Cardiac muscle cell (in vitro differentiated cells and primary cell): ENCODE data around the gene ZNF503. TPM values are rescaled to one million over a fixed set of nuclear protein-coding genes. Genes with fewer than 3 reads are reported as not detected.

Source experiments
- DNase-seq, 2 donors: peaks; one replicate each; pipeline versions ENCODE4 v3.0.0 to v3.0.0-alpha.2; 2010 to 2017; ENCODE audit warnings: low read depth in 1 of 2, low spot score in 1 of 2
- H3K27ac ChIP-seq: fragments of 200-600 bp; sonication (generic); 2 replicates; pipeline ENCODE4 v1.5.1; 2016
- H3K27me3 ChIP-seq: fragments of 200-600 bp; sonication (generic); 2 replicates; pipeline ENCODE4 v1.6.0; 2016; ENCODE audit warnings: control low read depth
- H3K36me3 ChIP-seq: fragments of 200-600 bp; sonication (generic); 2 replicates; pipeline ENCODE4 v1.5.1; 2016; ENCODE audit warnings: control low read depth
- H3K4me1 ChIP-seq: fragments of 200-600 bp; sonication (generic); 2 replicates; pipeline ENCODE4 v1.8.1; 2017; ENCODE audit warnings: low read depth, mild to moderate bottlenecking, mixed run types
- H3K4me3 ChIP-seq: fragments of 200-600 bp; sonication (generic); 2 replicates; pipeline ENCODE4 v1.5.1; 2016; ENCODE audit warnings: mild to moderate bottlenecking
- H3K9me3 ChIP-seq: fragments of 200-600 bp; sonication (generic); 2 replicates; pipeline ENCODE4 v1.5.1; 2017; ENCODE audit warnings: low read depth, mild to moderate bottlenecking, control low read depth
- polyA plus RNA-seq: library from polyadenylated mRNA; unstranded; fragments of >200 nt; fragmentation: Nextera tagmentation; extraction: Ambion mirVana; gene quantifications from 2 replicates; pipeline ENCODE4 v1.2.1, GENCODE V29; 2016
- total RNA-seq: library from RNA; depleted of rRNA; stranded (reverse); fragments of >200 nt; gene quantifications from 2 replicates; pipeline ENCODE4 v1.2.3, GENCODE V29; 2016
- TF ChIP-seq, protein P1 (sequence below): IDR thresholded peaks from 2 replicates; pipeline ENCODE4 v1.5.1; 2012; ENCODE audit warnings: low read depth, mild to moderate bottlenecking, low read length

Gene ZNF503
- total and polyA plus RNA-seq, 2 experiments from 2014 or later: 41.8 to 110 TPM

DNA sequence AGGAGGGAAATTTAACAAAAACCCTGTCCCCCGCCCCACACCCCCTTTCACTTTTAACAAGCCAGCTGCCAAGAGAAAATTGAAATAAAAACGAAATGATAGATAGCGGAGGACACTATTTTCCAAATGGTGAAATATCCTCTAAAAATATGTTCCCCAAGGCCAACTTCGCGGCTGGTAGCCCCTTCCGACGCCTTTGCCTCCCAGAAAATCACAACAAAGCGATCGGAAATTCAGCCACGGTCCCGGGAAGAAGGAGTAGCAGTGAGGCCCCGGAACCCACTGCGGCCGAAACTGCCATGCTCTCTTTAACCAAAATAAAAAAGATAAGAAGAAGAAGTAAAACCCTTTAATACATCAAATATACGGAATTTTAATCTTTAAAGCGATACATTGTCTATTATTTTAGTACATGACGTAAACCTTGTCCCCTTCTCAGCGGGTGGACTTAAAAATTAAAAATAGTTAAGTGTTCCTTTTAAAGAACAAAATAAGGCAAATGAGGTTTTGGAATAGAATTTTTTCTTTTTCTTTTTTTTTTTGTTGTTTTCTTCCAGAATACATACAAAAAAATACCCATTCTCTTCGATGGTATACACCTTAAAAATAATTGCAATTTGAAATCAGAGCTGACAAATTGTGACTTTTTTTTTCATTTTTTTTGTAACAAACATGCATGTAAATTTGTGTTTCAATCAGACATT lies 3.9 kb downstream of the ZNF503 start:
- TF ChIP-seq, protein P1, sequence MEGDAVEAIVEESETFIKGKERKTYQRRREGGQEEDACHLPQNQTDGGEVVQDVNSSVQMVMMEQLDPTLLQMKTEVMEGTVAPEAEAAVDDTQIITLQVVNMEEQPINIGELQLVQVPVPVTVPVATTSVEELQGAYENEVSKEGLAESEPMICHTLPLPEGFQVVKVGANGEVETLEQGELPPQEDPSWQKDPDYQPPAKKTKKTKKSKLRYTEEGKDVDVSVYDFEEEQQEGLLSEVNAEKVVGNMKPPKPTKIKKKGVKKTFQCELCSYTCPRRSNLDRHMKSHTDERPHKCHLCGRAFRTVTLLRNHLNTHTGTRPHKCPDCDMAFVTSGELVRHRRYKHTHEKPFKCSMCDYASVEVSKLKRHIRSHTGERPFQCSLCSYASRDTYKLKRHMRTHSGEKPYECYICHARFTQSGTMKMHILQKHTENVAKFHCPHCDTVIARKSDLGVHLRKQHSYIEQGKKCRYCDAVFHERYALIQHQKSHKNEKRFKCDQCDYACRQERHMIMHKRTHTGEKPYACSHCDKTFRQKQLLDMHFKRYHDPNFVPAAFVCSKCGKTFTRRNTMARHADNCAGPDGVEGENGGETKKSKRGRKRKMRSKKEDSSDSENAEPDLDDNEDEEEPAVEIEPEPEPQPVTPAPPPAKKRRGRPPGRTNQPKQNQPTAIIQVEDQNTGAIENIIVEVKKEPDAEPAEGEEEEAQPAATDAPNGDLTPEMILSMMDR: no peak
- Histone ChIP-seq H3K27me3 (peaks cover 61% of the 10 kb centered on the region), H3K27ac (peak overlapping the region; percentile 96), H3K4me3 (peak overlapping the region; percentile 97), H3K36me3 (peaks cover 6% of the 10 kb centered on the region), H3K4me1 (no peaks in the 10 kb centered on the region), H3K9me3 (no peaks in the 10 kb centered on the region)
- peak; percentile 20 to 50 for DNase-seq

DNA sequence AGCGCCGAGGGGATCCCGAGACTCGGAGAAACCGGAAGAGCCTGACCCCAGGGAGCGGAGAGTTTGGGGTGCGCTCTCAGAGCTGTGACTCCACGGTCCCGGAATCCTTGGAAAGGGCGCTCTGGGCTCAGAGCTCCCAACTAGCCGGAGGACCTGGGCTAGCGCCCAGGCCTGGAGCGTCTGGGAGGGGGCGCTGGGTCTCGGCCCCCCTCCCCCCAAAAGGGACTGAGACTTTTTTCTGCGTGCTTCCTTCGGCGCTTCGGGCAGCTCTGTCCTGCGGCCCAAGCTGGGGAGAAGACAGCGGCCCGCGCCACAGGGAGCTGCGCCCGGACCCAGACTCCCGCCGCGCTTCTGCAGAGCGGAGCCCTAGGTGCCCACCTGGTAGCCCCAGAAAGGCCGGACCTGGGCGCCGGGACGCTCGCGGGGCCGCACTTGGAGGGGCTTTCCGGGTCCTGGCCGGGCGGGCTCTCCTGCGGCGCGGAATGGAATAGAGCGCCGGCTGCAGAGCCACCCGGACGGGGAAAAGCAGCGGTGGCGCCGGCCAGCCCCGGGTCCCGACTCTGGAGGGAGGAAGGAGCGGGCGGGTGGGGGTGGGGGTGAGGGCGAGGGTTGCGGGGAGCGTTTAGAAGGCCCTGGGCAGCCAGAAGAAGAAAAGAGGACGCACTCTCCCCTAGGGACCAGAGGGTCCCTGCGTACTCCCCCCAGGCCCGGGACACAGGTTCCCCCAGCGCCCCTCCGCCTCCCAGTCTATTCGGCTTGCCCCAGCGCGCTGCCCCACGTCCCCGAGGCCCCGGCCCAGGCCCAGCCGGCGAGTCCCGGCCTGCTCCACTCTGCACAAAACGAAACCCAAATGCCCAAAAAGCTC lies 4.7 kb downstream of the ZNF503 start:
- no peaks in the 10 kb centered on the region for H3K4me1 ChIP-seq
- H3K27ac ChIP-seq: peak overlapping the region; percentile 96
- no peaks in the 10 kb centered on the region for H3K9me3 ChIP-seq
- H3K36me3 ChIP-seq: peaks cover 6% of the 10 kb centered on the region
- peak; percentile 44 to 59 for DNase-seq
- TF ChIP-seq, protein P1: no peak
- H3K4me3 ChIP-seq: peak overlapping the region; percentile 97
- peaks cover 68% of the 10 kb centered on the region for H3K27me3 ChIP-seq

DNA sequence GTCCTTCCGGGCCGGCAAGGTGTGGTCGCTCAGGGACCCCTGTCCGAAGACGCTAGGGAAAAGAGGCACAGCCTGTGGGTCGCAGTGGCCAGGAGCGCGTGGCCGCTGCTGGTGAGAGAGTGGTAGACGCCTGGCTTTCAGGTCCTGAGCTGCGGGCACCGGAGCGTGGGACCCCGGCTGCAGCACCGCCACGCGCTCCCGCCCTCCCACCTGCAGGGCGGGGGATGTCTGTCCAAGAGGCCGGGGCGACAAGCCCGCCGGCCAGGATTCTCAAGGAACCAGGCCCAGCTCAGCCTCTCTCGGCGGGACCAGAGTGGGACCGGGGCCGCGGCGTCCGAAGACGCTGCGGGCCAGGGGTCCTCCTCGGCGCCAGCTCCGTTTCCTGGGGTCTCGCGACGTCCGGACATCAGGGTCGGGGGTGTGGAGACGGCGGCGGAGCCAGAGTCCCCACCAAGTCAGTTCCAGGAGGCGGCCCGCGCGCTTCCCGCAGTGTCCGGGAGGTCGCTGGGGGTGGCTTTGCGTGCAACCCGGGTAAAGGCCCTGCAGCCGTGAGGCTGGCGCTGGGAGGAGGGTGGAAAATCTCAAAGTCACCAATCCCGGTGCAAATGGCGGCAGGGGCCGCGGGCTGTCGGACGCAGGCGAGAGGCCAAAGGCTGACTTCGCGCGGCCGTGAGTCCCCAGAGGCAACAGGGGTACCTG lies 5.5 kb downstream of the ZNF503 start:
- H3K36me3 ChIP-seq: peaks cover 6% of the 10 kb centered on the region
- peak overlapping the region; percentile 96 for H3K27ac ChIP-seq
- peaks cover 76% of the 10 kb centered on the region for H3K27me3 ChIP-seq
- DNase-seq: peak; percentile 48 to 55
- H3K4me1 ChIP-seq: no peaks in the 10 kb centered on the region
- H3K9me3 ChIP-seq: no peaks in the 10 kb centered on the region
- TF ChIP-seq, protein P1: no peak
- peak overlapping the region; percentile 97 for H3K4me3 ChIP-seq

DNA sequence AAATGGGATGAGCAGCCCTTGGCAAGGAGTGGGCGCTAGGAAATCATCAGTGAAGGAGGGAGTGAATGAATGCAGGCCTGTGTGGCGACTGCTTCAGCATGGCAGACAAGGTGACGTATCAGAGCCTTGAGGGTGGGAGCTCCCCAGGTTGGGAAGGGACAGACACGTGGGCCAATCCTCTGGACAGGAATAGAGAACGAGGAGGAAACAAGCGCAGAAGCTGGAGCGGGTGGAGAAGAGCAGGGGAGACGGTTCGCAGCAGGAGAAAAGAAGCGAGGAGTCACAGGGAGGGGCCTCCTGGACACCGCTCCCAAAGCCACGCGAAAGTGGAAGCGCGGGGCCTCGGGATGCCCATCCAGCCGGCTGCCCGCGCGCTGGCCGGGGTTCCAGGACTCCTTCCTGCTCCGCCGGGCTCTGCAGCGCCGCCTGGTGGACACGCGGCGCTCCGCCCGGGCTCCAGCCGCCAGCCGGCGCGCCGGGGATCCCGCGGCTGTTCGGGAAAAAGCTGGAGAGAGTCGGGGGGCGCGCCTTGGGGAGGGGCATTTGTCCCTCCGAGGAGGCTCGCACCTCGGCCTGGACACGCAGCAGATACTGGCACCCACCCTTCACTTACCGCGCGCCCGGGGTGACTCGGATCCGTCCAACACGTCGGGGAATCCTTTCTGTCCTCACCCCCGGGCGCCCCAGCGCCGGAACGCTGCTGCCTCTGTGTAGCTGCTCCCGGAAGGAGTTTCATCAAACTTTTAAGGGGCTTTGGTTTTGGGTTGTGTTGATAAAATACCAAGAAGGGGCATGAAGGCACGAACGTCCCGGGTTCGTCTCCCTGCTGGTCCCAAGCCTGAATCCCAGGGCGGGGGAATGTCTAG lies 6.3 kb downstream of the ZNF503 start:
- peak; percentile 67 to 81 for DNase-seq
- TF ChIP-seq, protein P1: peak; percentile 86
- Histone ChIP-seq H3K4me1 (no peaks in the 10 kb centered on the region), H3K9me3 (no peaks in the 10 kb centered on the region), H3K4me3 (peak overlapping the region; percentile 97), H3K27ac (peak overlapping the region; percentile 96), H3K36me3 (peaks cover 6% of the 10 kb centered on the region), H3K27me3 (peaks cover 82% of the 10 kb centered on the region)

DNA sequence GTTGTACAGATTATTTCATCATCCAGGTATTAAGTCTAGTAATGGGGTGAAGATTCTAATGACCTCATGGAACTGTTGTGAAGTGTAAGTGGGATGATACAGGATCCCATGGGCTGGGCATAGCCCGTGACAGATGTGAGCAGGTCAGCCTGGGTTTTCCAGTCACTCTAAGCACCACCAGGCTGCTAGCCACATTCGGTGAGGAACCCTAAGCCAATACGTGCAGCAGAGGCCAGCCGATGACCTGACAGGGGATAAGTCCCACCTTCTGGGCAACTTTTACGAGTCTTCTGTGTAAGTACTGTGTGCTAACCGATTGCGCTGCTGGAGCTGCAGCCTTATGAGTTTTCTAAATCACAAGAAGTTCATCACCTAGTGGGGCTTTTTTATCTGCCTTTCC lies 7.3 kb downstream of the ZNF503 start:
- Histone ChIP-seq H3K9me3 (no peaks in the 10 kb centered on the region), H3K27me3 (peaks cover 87% of the 10 kb centered on the region), H3K4me3 (no peak overlapping the region), H3K36me3 (peaks cover 6% of the 10 kb centered on the region), H3K4me1 (no peaks in the 10 kb centered on the region), H3K27ac (no peak overlapping the region)
- TF ChIP-seq, protein P1: no peak
- DNase-seq: no peak
